RWPE2 (cell line): ENCODE measurements around the gene ZBTB20.

Experiments used
- ATAC-seq: fragments of 200-7000 bp; cut with Tn5 transposase; 3 replicates; pipeline ENCODE4 v1.9.1; 2021; ENCODE audit warnings: low read depth
- DNase-seq: peaks from one replicate; pipeline ENCODE4 v3.0.0-alpha.2; 2020; ENCODE audit warnings: low spot score
- H3K27ac ChIP-seq: fragments of 450-650 bp; 2 replicates; pipeline ENCODE4 v1.5.1; 2017; ENCODE audit warnings: mild to moderate bottlenecking; ENCODE audit not compliant: poor library complexity, severe bottlenecking
- H3K27me3 ChIP-seq: fragments of 250-450 bp; sonication (Bioruptor Pico); 2 replicates; pipeline ENCODE4 v1.5.1; 2021; ENCODE audit warnings: mild to moderate bottlenecking, moderate library complexity; ENCODE audit not compliant: insufficient read depth, poor library complexity, severe bottlenecking
- H3K36me3 ChIP-seq: fragments of 250-450 bp; sonication (Bioruptor Pico); 2 replicates; pipeline ENCODE4 v1.5.1; 2020; ENCODE audit warnings: low read depth, mild to moderate bottlenecking, moderate library complexity
- H3K4me1 ChIP-seq: fragments of 250-450 bp; sonication (Bioruptor Pico); 2 replicates; pipeline ENCODE4 v1.5.1; 2021; ENCODE audit warnings: mild to moderate bottlenecking, moderate library complexity; ENCODE audit not compliant: insufficient read depth, poor library complexity, severe bottlenecking
- H3K4me3 ChIP-seq: fragments of 250-450 bp; sonication (Bioruptor Pico); 2 replicates; pipeline ENCODE4 v1.5.1; 2021; ENCODE audit warnings: mild to moderate bottlenecking, moderate library complexity; ENCODE audit not compliant: severe bottlenecking
- H3K9me3 ChIP-seq: fragments of 250-450 bp; sonication (Bioruptor Pico); 2 replicates; pipeline ENCODE4 v1.5.1; 2021; ENCODE audit warnings: mild to moderate bottlenecking, moderate library complexity; ENCODE audit not compliant: severe bottlenecking
- TF ChIP-seq, protein P1 (sequence below): fragments of 450-650 bp; IDR thresholded peaks from one replicate; pipeline ENCODE4 v1.5.1; 2017; ENCODE audit warnings: mild to moderate bottlenecking, moderate library complexity; ENCODE audit not compliant: poor library complexity, severe bottlenecking

Gene ZBTB20

DNA sequence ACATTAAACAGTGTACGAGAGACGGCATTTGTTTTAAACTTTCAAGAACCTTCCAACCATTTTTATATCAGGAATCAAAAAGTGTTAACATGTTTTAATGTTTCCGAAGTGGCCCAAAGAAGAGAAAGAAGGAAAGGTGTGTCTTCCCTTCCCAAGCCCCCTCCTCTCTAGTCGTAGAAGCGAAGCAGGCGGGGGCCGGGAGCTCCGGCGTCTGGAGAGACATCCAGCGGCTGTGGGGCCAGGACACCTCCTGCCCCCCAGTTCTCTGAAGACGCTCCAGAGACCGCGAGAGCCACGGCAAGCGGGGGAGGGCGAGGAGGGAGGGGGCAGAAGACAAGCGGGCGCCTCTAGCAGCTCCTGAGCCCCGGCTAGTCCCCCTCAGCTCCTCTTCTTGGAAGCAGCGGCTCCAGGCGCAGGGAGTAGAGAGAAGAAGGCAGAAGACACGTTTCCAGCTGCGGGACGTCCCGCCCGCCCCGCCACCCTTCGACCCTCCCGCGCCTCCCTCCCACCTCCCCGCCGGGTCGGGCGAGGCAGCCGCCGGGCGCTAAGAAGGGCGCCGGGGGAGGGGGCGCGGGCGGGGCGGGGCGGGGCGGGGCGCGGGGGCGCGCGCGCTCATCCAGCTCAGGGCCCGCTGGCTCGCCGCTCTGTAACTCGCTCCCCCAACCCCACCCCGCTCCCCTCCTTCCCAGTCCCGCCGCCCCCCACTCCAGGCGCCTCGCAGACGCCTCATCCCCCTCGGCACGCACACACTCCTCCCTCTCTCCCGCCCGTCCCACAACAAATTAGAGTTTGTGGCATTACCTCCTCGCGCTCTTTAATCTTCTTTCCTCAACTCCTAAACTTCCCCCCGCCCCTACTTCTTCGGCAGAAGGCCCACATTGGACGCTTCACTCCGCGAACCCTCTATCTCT, at the start of gene ZBTB20:
ZBTB20 (minus strand) TSS at position 871 of the 911 bp plus-strand sequence.
- TF ChIP-seq, protein P1, sequence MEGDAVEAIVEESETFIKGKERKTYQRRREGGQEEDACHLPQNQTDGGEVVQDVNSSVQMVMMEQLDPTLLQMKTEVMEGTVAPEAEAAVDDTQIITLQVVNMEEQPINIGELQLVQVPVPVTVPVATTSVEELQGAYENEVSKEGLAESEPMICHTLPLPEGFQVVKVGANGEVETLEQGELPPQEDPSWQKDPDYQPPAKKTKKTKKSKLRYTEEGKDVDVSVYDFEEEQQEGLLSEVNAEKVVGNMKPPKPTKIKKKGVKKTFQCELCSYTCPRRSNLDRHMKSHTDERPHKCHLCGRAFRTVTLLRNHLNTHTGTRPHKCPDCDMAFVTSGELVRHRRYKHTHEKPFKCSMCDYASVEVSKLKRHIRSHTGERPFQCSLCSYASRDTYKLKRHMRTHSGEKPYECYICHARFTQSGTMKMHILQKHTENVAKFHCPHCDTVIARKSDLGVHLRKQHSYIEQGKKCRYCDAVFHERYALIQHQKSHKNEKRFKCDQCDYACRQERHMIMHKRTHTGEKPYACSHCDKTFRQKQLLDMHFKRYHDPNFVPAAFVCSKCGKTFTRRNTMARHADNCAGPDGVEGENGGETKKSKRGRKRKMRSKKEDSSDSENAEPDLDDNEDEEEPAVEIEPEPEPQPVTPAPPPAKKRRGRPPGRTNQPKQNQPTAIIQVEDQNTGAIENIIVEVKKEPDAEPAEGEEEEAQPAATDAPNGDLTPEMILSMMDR = no peak

DNA sequence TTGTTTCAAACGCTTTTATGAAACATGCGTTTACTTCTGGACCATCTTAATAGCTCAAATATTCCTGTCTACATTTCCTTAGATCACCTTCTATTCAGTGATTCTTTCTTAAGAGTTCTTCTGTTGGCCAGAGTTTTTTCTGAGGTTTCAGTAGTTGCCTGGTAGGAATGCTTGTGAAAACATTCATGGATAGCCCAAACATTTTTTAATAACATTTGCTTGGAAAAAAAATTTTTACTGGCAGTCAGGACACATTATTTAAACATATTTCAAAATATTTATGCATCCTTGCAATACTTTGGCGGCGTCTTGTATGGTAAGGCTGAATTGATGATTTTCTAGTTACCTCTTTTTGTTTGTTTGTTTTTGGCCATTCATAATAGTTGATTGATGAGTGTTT, 47.4 kb upstream of the ZBTB20 start:
- H3K36me3 ChIP-seq = no peaks in the 10 kb centered on the region
- ATAC-seq (no peak), DNase-seq (no peak)
- H3K27ac ChIP-seq = no peak overlapping the region
- no peak overlapping the region for H3K4me3 ChIP-seq
- TF ChIP-seq, protein P1 = no peak
- no peaks in the 10 kb centered on the region for H3K9me3 ChIP-seq
- no peaks in the 10 kb centered on the region for H3K4me1 ChIP-seq
- no peaks in the 10 kb centered on the region for H3K27me3 ChIP-seq

More for the DNA sequence above, at the start of gene ZBTB20:
- Histone ChIP-seq H3K4me1 (no peaks in the 10 kb centered on the region), H3K27me3 (no peaks in the 10 kb centered on the region), H3K27ac (peak within 1 kb of the TSS; percentile 73), H3K36me3 (no peaks in the 10 kb centered on the region), H3K9me3 (no peaks in the 10 kb centered on the region), H3K4me3 (peak within 1 kb of the TSS; percentile 73)
- ATAC-seq (peak; percentile 8), DNase-seq (peak; percentile 73)

DNA sequence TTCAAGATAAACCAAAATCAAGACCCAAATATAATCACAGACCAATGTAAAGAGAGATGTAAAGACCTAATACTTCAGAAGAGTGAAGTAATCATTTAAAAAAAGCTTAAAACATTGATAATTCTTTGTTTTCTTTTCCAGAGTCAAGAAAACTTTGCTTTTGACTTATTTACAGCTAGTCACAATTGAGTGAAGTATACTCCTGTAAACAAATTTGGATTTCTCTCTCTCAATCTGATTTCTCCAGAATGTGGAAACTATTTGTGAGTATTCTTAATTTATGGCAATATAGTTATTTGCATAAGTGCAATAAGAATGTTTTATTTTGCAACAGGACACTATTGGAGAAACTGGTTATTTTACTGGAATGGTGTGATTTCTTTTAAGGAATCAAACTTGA, 43.7 kb upstream of the ZBTB20 start:
- Histone ChIP-seq H3K9me3 (no peaks in the 10 kb centered on the region), H3K4me3 (no peak overlapping the region), H3K27me3 (no peaks in the 10 kb centered on the region), H3K36me3 (no peaks in the 10 kb centered on the region), H3K4me1 (no peaks in the 10 kb centered on the region), H3K27ac (no peak overlapping the region)
- ATAC-seq (no peak), DNase-seq (no peak)
- TF ChIP-seq, protein P1 = no peak

DNA sequence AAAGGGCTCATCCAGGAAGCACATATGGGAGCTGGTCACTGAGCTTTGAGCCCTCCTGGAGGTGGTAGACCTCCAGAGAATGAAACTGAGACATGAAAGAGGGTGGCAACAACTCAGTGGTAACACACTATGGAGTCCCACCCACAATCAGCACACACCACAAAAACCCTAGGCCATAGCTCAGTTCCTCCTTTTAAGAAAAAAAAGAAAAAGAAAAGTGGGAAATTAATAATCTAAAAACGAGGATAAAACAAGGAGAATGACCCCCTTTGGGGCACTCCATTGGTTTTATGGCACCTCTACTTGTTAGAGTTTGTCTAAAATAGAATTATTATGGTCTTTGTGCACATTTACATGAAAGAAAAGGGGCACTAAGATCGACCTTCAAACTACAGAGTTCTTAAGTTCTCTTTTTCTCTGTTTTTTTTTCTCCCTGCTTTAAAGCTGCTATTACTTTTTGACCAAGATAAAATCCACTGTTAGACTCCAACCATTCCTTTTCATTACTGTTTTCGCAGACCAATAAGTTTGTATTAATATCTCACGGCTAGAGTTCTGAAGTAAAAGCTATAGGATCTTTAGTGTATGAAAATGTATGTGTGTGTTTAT, 40.2 kb upstream of the ZBTB20 start:
- Histone ChIP-seq H3K4me3 (no peak overlapping the region), H3K36me3 (no peaks in the 10 kb centered on the region), H3K4me1 (no peaks in the 10 kb centered on the region), H3K27ac (no peak overlapping the region), H3K27me3 (no peaks in the 10 kb centered on the region), H3K9me3 (no peaks in the 10 kb centered on the region)
- no peak for ATAC-seq
- DNase-seq = no peak
- TF ChIP-seq, protein P1 = no peak
